ENCODE data around the gene RDH5.

Gene RDH5

DNA sequence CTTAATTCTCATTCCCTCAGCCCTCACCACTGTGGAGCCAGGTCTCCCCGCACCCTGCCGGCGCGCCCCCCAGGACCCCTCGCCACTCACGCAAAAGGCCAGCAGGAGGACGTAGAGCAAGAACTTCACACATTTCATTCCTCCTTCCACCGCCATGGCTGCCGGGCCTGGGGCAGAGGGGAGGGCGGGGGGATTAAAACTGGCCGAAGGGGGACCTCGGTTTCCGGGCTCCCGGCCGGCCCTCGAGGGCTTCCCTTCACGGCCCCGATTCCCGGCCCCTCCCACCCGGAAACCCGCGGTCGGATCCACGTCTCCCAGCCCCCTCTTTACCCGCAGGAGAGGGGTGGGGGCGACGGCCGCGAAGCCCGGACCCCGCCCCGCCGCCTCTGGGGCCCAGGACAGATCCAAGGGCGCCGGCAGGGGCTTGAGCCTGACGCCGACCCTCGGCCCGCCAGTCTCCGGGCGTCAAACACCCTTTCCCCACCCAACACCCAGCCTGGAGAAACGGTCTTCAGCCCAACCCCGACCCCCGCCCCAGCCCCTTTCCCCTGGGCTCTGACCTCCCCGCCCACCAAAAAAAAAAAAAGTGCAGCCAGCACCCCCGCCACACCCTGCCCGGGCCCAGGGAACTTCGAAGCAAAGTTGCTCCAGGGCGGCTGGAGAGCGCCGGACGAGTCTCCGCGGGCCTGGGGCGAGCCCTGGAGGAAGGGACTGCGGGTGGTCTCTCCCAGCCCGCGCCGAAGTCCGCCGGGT is 8.2 kb downstream of the RDH5 start:
- DNase-seq (ENCODE audit: low read depth in 3 of 3): no peak

DNA sequence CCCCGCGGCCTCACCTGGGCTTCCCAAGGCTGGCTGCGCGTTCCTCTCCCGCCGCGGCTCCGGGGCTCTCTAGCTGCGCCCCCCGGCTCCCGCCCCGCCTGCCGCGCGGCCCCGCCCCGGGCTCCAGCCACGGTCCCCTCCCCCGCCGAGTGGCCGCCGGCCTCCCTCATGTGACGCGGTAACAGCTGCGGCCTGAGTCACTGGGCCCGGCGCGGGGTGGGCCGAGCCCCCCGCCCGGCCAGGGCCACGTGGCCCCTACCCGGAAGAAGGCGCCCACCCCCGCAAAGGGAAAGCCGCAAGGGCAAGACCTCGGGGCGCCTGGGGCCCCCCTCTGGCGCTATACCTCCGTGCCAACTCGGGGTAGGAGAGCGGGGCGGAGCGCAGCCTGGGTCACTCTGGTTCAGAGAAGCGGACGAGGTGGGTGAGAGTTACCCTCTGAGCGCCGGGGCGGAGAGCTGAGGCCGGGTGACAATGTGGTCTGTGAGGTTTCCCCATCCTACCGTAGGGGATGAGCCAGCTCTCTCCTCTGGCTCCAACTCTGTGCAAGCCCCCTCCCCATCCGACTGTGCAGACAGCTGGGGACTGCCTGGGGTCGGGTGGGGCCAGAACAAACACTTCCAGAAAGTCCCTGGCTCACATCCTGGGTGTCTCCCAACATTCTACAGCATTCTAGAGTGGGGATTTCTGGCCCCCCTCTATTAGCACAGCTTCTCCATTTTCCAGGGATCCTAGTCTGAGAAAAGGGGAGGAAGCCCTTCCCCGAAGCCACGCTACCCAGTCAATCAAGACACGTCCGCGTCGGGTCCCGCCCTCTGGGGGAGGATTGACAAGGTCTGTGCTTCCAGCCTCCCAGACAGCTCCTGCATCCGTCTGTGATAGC is 9.0 kb downstream of the RDH5 start, which contains the start of gene CD63:
Gene CD63, minus strand, starts transcription at position 71 of the 880 bp plus-strand sequence. CDS start 668 bp downstream, outside the sequence.
- peak; percentile 52 to 82 (median 54) for DNase-seq (ENCODE audit: low read depth in 3 of 3)

DNA sequence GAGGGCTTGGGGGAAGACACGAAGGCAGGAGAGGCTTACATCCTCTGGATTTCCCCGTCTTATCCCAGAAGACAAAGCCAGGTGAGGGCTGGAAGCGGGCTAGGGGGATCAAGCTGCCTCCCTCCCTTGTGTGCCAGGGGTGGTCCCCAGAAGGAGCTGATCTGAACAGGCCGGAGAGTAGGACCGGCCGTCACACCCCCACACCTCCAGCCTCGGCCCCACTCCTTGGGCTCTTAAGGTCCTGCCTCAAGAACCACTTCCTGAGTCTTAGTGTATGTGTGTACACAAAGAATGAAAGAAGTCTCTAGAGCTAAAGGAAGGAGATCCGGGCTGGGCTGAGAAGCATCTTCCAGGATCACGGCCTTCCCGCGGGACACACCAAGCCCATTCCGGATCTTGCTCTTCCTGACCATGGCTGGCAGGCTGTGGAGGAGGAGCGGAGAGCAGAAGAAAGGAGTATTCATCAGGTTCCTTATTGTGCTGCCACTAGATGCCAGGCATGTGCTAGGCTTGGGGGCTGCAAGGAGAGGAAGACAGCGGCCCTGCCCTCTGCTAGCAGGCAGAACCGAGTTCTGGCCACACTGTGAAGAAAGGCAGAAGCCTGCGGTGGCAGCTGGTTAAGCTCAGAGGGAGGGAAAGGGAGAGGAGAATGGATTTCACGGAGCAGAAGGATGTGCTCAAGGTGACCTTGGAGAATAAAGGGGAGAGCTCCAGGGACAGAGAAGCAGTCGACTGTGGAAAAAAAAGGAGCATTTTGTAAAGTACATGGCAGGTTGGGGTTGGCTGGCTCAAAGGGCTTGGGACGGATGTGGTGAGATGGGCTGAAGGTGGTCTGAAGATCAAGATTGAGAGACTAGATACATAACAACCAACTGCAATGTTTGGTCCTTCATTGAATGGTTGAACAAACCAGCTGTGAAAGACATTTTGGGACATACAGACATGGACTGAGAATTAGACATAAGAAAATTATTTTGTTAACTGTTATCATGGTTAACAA is 9.9 kb downstream of the RDH5 start:
- no peak for DNase-seq (ENCODE audit: low read depth in 3 of 3)

DNA sequence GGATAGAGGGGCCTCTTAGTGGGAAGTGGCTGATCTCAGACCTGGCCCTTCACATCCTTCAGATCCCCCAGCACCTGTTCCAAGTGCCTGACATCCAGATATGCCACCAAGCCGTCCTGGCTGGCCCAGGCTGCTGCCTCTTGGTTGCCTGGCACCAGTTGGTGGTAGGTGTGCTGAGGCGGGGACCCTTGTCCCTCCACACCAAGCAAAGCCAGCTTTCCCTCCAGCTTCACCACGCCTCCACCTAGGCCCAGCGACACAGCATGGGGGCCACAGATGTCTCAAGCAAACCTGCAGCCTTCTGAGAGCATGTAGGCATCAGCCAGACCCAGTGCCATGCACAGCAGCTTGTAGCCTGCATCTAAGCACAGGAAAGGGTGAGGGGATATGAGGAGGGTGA is 12.1 kb downstream of the RDH5 start:
- DNase-seq (ENCODE audit: low read depth in 3 of 3): no peak

DNA sequence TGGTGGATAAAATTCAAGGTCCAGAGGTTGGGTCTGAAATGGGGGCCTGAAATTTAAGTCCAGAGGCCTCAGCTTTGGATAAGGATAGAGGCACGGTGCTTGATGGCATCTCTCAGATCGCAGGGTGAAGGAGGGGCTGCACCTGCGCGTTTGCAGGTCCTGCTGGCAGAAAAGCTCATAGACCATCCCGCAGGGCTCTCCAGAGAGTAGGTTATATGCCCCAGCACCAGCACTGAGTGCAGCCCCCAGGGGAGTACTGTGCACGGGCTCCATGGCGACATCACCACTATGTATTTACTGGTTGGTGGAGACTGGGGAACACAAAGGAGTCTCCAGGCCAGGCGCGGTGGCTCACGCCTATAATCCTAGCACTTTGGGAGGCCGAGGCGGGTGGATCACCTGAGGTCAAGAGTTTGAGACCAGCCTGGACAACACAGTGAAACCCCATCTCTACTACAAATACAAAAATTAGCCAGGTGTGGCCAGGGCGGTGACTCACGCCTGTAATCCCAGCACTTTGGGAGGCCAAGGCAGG is 12.9 kb downstream of the RDH5 start:
- DNase-seq (ENCODE audit: low read depth in 3 of 3): no peak

DNA sequence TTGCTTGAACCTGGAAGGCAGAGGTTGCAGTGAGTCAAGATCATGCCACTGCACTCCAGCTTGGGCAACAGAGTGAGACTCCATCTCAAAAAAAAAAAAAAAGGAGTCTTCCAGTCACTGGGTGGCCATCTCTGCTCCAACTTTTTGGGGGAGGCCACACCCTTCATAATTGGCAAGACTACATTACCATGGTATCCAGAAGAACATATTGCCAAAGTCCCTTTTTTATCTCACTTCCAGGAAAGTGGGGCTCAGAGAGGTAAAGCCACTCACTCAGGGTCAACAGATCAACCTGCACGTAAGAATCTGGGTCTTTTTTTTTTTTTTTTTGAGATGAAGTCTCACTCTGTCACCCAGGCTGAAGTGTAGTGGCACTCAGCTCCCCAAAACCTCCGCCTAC is 13.7 kb downstream of the RDH5 start:
- DNase-seq (ENCODE audit: low read depth in 3 of 3): no peak

DNA sequence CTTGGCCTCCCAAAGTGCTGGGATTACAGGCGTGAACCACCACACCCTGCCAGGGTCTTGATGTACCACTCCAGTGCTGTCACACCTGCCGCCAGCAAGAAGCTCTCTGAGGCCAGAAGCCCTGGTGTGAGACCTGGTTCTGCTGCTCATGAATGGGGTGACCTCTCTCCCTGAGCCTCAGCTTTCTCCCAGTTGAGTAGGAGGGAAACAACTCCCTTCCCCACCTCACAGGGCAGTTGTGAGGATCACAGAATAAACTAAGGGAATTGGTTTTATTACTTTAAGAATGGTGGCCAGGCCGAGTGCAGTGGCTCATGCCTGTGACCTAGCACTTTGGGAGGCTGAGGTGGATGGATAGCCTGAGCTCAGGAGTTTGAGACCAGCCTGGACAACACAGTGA is 14.4 kb downstream of the RDH5 start:
- DNase-seq (ENCODE audit: low read depth in 3 of 3): no peak

DNA sequence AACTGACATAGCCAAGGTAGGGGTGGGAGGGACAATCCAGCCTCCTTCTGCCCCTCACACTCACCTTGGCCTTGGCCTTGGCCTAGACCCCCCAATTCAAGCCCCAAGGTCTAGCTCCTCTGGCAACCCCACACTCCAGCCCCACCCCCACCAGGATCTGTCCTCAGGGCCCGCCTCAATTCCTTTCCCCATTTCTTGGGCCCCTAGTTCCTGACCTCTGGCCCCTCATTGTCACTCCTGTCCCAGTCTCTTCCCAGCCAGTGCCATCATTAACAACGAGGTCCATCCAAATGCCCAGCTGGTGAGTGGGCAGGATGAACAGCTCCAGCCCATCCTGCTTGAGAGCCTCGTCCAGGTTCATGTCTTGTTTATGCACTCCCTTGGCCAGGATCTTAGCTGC is 15.9 kb downstream of the RDH5 start:
- no peak for DNase-seq (ENCODE audit: low read depth in 3 of 3)

DNA sequence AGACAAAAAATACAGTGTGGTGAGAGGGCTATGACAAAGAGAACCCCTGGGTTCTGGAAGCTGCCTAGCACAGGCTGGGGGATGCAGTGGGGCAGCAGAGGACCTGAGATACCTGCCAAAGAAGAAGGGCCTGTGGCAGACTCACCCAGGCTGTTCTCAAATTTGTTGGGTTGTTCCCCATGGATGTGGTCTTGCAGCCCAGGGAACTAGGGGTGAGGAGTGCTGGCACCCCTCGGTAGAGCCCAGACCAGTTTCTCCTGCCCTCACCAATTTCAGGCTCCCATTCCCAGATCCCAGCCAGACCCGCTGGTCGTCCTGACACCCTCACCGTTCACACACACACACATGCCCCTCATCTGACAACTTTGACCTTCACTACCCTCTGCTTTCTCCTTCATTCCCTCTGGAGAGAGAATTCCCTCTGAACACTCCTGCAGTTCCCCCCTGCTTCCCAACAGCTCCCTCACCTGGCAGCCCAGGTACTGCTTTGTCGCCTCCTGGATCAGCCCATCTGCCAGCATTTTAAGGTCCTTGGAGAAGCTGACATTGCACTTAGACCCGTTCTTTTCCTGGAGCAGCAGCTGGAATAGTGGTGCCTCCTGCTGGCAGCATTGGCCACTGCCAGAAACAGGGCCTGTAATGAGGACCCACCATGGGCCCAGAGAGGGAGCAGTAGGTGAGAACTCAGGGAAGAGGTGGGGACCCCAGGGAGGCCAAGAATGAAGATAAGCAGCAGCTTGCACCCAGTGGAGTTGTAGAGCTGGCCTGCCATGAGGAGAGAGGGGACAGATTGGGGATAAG is 16.8 kb downstream of the RDH5 start:
- peak in 1 of 3 experiments; percentile 64 for DNase-seq (ENCODE audit: low read depth in 3 of 3)

DNA sequence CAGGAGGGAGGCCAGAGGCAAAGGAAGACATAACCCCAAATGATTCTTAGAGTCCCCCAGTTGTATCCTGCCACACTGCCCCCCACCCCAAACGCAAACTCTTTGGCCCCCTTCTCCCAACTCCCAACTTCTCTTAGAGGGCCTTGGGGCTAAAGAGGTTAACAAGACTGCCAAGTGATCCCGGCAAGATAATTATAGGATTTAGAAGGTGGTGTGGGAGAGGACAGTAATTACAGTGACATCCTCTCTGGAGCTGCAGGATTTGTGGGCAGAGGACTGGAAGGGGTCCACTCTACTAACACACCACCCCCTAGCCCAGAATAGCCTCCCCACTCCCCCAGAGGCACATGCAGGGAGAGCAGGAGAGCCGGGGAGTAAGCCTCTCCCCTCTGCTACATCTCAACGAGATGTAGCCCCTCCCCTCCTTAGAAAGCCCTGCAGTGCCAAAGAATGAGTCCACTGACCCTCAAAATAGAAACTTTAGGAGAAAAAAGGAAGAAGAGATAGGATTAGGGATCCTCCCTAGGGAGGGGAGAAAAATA is 17.5 kb downstream of the RDH5 start:
- DNase-seq (ENCODE audit: low read depth in 3 of 3): no peak

DNA sequence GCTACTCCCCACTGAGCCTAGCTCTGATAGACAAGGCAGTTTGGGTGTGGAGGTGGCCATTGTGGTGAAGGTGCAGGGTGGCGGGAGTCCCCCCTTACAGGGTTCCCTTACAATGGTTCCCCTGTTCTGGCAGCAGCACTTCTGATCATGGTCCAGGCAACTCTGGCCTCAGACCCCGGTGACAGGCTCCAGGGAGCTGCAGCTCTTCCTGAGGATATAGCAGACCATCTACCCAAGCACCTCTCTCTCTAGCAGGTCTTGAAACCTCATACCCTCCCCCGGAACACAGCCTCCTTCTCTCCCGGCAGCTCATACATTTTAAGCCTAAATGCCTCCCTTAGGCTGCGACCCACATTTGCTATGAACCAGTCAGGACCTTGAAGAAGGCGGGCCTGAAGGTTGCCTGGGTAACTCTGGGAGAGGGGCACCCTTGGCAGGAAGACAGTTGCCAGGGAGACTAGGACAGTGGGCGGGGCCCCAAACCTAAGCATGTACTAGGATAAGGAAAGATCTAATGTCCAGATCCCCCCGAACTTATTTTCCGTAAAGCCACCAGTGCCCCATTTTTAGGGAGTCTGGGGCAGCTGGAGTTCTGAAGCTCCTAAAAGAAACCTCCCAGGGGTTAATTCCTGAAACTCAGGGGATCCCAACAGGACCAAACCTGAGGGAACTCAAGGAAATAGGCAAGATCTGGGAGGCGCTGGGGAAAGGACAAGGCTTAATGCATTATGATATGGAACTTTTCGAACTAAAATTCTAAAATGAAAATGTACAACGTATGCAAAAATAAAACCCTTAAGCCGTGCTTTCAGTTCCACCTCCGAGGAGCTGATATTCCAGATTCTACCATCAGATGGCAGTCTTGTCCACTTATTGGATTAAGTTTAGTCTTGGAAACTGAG is 18.2 kb downstream of the RDH5 start:
- DNase-seq (ENCODE audit: low read depth in 3 of 3): peak; percentile 61 to 83 (median 80)

DNA sequence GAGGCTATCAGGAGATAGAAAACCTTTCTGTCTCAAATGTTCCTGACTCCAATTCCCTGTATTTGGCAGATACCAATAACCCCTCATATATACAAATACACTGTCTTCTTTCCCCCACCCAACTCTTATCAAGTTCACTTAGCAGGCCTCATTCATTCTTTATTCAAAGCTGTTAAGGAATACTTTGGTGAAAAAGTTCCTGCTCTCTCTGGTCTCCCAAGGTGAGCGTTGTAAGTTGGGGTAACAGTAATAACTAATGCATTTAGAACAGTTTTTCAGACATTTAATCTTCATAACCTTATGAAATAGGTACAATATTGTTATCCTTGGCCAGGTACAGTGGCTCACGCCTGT is 18.8 kb downstream of the RDH5 start:
- DNase-seq (ENCODE audit: low read depth in 3 of 3): no peak

DNA sequence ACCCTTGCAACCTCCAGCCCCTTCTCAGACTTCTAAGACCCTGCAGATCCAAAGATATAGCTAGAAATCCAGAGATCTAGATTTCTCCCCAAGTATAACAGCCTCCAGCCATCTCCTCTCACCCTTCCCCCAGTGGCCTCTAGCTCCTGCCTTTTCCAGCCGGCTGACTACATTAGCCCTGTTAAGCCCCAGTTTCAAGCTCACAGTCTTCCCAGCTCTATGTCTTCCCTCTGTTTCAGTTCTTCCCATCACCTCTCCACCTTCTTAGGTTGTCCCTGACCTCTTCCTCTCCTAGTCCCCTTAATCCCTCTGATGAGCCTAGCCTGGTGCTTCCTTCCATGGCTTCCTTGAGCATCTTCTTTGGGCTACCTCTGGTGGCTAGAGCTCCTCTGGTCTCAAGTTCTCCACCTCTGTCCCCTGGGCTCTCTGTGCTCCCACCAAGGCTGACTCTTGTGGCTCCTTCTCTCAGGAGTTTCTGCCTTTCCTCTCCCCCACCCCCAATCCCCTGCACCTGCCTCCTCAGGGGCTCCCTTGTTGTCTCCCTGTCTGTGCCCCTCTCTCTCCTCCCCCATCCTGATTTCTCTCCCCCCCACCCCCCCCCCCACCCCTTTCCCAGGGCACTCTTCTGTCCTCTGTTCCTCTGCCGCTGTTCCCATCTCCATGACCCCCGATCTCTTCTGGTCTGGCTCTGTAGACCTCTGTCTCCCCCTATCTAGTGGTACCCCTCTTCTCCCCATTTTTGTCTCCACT is 21.9 kb downstream of the RDH5 start:
- no peak for DNase-seq (ENCODE audit: low read depth in 3 of 3)

DNA sequence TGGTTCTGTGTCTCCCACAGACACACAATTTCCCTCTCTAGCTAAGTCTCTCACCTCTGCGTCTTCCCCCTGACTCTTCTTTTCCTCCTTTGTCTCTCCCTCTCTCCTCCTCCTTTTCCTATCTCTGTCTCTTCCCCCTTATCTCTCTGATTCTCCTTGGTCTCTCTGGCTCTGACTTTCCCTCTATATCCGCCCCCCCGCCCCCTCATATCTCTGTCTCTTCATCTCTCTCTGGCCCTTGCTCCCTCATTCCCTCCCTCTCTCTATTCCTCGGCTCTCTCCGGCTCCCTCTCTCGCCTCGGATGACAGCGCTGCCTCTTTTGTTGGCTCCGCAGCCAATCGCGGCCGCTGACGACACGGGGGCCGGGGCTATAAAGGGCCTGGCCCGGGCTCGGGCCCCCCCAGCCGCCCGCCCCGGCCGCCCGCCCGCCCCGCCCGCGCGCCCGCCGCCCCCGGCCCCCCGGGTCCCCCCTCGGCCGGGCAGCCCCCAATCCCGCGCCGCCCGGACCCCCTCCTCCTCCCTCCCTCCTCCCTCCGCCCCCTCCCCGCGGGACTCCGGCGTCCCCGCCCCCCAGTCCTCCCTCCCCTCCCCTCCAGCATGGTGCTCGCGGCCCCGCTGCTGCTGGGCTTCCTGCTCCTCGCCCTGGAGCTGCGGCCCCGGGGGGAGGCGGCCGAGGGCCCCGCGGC is 22.7 kb downstream of the RDH5 start, which contains the start of gene GDF11:
Gene GDF11, plus strand, starts transcription at position 404 of the 687 bp plus-strand sequence. Its CDS starts 195 bp downstream, at position 599.
- DNase-seq (ENCODE audit: low read depth in 3 of 3): peak in 2 of 3 experiments; percentile 54 to 75

DNA sequence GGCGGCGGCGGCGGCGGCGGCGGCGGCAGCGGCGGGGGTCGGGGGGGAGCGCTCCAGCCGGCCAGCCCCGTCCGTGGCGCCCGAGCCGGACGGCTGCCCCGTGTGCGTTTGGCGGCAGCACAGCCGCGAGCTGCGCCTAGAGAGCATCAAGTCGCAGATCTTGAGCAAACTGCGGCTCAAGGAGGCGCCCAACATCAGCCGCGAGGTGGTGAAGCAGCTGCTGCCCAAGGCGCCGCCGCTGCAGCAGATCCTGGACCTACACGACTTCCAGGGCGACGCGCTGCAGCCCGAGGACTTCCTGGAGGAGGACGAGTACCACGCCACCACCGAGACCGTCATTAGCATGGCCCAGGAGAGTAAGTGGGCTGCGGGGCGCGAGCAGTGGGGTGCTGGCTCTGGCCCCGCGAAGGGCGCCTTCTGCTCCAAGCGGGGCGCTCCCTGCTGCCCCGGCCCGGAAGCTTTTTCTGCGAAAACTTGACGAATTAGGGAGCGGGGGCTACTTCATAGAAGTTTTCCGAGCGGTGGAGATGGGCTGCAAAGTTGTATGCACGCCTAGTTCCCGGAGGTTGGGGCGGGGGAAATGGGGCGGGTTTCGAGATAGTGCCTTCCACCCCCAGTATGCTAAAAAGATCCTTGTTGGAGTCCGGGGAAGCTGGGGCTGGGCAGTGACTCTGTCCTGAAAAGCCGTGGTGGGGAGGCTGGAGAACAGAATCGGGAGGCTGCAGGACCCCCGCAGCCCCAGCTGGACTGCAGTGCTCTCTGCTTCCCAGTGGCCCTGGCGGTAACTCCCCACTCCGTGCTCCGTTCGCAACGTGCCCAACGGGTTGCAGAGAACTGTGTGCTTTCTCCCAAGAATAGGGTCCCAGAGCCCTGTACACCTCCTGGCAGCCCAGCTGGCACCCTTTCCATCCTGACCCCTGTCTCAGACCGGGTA is 23.5 kb downstream of the RDH5 start:
- DNase-seq (ENCODE audit: low read depth in 3 of 3): peak in 1 of 3 experiments; percentile 47

DNA sequence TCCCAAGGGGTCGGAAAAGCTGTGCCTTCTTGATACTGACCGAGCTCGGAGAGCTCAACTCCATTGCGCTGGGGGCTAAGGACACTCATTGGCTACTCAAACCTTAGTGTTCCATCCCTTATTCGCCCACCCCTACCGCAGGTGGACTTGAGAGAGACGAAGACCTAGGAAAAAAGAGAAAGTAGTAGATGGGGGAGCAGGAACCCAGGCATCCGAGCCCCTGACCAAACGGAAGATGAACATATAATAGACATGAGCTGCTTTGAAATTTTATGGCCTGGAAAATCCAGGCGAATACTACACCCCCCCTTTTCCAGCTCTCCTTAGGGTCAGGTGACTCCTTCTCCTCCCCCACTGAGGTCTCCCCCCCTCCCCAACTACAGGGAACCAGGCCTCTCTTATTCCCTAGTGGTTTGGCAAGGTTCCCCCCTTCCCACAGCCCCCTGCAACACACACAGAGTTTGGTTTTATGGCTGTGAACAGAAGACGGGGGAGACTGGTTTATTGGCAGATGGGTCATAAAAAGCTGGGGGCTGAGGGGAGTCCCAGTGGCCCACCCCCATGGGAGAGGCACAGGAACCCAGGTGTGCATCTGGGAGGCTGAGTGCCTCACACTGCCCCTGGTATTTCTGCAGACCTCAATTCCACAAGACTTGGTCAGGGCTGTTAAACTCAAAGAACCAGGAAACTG is 24.3 kb downstream of the RDH5 start:
- DNase-seq (ENCODE audit: low read depth in 3 of 3): no peak

Measured in stimulated activated CD4-positive, alpha-beta T cell treated with anti-CD3 and anti-CD28 coated beads, TNF-alpha, amount 100 ng/mL, for 24 hours (primary cell).